Activated naive CD8-positive, alpha-beta T cell treated with anti-CD3 and anti-CD28 coated beads, Interleukin-2, amount 50 U/mL, for 16 hours (primary cell): ENCODE measurements around the gene CLDN11.

Experiments
- DNase-seq: peaks from one replicate; pipeline ENCODE4 v3.0.0-alpha.2; 2020; ENCODE audit warnings: low read depth, low spot score

Gene CLDN11

DNA sequence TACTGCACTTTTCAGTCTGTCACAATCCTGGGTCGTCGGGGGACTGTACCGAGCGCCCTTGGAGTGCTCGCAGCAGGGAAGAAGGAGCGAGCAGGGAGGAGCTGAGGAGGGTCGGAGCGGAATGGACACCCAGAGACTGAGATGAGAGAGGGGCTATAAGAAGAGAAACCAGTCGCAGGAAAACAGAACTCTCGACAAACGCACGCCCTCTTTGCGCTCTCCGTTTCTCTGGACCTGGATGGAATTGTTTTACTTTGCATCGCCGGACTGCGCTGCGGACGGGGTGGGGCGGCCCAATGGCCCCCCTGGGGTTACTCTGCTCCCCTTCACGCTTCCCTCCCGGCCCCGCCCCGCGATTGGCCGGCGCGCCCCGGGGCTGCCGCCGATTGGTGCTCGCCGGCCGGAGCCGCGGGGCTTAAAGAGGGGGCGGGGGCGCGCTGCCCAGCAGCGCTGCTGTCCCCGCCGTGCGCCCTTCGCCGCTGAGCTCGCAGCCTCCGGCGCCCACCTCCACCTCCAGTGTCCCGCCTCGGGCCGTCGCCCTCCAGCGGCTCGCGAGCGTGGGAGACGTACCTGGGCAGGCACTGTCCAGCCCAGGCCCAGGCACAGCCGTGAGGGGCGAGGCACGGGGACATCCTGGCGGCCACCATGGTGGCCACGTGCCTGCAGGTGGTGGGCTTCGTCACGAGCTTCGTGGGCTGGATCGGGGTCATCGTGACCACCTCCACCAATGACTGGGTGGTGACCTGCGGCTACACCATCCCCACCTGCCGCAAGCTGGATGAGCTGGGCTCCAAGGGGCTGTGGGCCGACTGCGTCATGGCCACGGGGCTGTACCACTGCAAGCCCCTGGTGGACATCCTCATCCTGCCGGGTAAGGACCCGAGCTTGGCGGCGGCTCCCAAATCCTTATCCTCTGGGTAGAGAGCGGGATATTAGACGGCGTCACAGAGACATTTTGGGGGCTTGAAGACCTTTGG, at the start of gene CLDN11:
CLDN11 (plus strand) TSS at position 447 of the 977 bp plus-strand sequence; CDS start at position 646, 199 bp downstream.
- DNase-seq, result no peak

DNA sequence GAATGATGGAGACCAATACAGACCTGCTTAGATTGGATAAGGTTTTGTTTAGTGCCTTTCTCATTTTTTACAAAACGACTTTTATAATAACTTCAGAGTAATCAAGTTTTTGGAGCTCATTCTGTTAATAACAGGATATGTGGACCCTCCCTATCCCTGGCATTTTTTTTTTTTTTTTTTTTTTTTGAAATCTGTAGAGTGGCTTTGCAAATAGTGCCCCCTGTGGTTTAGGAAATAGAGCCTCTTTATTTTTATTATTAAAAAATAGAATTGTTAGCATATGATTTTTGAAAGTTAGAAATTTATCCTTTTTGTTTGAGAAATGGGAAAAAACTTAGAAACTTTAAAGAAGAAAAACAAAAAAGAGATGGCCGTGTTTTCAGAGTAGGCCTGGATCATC, 49.7 kb upstream of the CLDN11 start:
- no peak for DNase-seq

DNA sequence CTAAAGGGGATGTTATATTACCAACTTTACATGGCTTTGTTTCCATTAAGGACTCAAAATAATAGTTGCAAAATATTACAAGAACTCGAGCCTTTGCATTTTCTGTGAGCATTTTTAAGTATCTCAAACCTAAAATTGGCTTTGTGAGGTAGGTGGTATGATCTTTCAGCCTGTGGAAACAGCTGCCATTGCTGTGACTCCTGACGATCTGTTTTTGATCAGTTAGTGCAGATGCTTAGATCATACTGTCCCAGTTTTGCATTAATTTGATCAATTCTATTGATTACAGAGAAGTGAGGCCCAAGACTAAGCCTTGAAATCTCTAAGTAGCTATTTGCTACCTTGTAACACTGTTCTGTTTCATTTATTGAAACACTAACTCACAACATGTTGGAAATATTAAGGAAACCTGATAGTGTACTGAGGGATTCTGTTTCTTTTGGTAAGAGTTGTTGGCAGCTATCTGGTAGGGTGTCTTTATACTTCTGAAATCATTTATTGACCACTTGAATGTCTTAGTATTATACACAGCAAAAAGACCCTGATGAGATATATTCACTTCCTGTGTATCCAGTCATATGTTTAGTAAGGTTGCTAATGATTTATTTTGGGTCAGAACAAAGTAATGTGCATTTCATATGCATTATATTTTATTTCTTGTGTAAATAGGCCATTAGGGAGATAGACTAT, 46.3 kb upstream of the CLDN11 start:
- no peak for DNase-seq

DNA sequence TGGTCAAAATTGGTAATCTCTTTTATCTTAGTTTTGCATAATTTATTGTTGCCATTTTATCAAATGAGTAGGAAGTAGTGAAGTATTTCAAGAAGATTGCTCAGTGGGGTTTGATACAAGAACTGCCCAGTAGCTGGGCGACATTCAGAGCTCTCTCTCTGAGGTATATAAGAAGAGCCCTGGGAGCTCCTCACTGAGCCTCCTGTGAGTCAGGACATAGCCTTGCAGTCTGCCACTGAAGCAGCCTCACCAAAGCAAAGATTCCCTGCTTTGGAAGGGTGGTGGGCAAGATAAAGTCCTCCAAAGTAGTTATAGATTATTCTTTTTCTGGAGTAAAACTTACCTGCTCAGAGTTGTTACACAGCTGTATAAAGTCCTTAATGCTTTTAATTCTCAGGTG, 35.1 kb upstream of the CLDN11 start:
- DNase-seq, result no peak

DNA sequence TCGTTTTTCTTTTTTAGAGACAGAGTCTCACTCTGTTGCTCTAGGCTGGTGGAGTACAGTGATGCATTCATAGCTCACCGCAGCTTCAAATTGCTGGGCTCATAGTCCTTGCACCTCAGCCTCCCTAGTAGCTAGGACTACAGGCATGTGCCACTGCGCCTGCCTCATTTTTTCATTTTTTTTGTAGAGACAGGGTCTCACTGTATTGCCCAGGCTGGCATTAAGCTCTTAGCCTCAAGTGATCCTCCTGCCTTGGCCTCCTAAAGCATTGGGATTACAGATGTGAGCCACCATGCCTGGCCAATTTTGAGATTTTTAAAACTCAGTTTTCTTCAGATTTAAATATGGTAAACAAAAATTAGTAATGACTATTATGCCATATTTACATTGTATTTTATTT, 32.2 kb upstream of the CLDN11 start:
- DNase-seq, result no peak

DNA sequence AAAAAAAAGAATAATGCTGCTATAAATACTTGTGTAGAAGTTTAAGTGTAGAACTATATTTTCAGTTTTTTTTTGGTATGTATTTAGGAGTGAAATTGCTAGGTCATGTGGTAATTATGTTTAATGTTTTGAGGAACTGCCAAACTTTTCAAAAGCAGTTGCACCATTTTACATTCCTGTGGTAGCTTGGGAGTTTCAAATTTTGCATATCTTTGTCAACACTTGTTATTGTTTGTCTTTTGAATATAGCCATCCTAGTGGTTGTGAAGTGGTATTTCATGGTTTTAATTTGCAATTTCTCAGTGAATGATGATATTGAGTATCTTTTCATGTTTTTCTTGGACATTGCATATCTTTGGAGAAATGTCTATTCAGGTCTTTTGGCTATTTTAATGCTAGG, 30.7 kb upstream of the CLDN11 start:
- DNase-seq, result no peak

DNA sequence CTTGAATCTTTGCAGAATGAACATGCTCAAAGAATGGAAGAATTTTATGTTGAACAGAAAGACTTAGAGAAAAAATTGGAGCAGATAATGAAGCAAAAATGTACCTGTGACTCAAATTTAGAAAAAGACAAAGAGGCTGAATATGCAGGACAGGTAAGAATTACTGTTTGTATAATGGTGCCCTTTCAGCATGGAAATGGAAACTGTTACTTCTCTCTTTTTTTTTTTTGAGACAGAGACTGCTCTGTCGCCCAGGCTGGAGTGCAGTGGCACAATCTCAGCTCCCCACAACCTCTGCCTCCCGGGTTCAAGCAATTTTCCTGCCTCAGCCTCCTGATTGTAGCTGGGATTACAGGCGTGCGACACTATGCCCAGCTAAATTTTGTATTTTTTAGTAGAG, 27.6 kb upstream of the CLDN11 start:
- DNase-seq, result no peak

DNA sequence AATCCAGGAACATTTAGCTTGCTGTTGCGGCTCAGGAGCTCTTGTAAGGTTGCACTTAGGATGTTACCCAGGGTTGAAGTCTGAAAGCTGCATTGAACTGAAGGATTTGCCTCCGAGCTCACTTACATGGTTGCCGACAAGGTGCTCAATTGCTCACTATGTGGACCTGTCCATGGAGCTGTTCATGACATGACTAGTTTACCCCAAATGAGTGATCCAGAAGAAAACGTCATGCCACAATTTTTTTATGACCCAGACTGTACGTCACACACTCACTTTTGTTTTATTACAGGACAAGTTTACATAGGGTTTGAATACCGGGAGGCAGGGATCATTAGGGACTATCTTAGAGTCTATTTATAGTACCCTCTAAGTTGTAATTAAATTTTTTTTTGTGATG, 21.0 kb upstream of the CLDN11 start:
- DNase-seq, result no peak

DNA sequence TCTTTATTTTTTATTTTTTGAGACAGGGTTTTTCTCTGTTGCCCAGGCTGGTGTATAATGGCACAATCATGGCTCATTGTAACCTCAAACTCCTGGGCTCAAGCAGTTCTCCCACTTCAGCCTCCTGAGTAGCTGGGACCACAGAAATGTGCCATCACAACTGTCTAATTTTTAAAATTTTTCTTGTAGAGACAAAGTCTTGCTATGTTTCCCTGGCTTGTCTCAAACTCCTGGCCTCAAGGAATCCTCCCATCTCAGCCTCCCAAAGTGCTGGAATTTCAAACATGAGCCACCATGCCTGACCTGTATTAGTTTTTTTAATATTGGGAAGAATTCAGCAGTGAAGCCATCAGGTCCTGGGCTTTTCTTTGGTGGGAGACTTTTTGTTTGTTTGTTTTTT, 13.6 kb upstream of the CLDN11 start:
- no peak for DNase-seq

DNA sequence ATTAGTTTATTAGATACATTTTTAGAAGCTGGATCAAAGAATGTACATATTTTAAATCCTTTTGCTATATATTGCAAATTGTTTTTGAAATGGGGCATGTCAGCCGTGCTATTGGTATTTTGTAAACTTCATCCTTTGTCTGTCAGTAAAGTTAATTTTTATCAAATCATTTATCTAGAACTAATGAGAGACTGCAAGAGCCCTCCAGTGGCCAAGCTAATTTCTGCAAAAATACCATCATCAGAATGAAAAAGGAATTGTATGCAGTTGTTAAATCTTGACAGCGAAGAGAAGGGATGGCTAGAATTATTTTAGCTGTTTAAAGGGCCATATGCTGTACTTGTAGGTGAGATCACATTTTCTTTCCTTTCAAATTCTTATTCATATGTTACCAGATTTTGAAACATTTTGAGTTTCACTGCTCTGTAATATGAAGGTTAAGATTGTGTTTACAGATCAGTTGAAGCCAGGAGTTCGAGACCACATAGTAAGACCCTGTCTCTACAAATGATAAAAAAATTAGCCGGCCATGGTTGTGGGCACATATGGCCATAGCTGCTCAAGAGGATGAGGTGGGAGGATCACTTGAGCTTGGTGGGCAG, 8.1 kb upstream of the CLDN11 start:
- DNase-seq, result no peak

DNA sequence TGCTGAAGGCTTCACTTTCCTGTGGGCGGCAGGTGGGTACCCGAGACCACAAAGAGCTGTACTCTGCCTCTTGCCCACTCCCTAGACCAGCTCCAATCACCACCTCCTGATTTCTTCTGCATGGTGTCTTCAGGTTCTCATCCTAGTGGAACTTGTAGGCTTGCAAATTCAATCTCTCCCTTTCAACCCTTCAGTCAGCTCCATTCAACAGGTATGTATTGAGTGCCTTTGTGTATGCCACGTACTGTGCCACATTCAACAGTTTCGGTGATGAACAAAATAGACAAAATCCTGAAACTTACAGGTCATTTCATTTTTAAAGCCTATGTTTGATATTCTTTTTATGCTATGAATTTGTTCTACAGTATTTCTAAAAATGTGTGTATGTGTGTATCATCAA, 5.4 kb upstream of the CLDN11 start:
- DNase-seq, result no peak

DNA sequence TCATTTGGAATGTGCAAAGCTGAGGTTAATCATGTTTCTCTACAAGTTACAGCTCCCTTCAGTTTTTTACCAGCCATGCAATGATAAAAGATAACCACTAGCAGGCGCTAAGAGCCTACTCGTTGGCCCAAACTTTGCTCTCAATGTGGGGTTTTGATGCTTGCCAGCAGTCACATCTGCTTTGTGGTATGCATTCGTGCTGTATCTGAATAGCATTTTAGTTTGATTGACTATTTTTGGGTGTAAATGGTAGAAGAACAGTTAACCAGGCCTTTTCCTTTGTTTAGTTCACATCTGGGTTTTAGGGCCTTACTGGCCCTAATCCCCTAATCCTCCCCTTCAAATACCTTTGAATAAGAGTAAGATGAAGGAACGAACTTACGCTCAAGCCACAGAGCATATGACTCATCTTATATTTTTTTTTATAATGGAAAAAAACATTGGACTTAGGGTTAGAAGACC, 4.4 kb upstream of the CLDN11 start:
- DNase-seq, result no peak

DNA sequence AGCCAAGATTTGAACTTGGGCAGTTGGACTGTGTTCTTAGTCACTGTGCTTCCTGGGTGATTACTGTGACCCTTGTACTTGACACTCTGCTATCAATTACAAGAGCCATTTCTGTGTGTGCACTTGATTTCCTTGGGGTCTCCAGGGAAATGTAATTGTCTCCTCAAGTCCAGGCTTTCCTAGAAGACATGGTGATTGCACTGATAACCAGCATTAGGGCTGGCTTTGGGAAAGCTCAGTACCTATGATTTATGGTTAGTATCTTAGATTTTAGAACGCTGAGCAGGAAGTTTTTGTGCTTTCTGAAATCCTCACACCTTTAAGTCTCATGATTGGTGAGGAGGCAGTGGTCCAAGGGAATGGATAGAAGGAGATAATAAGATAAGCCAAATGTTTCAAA, 1.6 kb upstream of the CLDN11 start:
- no peak for DNase-seq

DNA sequence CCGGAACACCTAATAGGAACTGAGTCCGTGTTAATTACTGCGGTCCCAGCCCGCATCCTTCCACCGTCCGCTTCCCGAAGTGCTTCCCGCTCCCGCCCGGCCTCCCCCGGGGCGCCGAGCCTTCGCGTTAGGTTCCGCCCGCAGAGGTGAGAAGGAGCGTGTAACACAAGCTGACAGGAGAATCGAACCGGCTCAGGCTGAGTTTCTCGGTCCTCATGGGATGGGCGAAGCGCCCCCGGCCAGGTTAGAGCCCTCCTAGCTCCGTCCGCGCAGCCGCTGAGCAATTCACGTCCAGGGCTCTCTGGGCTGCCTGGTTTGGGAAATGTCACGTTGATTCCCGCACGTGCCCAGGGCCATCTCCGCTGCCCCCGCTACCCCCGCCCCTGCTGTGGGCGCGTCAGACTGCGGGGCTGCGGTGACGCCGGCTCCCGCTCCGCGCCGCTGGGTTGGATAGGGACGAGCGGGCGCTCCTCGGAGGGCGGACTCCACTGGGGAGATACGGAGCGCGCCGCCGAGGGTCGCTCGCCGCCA, 954 bp downstream of the CLDN11 start:
- no peak for DNase-seq

DNA sequence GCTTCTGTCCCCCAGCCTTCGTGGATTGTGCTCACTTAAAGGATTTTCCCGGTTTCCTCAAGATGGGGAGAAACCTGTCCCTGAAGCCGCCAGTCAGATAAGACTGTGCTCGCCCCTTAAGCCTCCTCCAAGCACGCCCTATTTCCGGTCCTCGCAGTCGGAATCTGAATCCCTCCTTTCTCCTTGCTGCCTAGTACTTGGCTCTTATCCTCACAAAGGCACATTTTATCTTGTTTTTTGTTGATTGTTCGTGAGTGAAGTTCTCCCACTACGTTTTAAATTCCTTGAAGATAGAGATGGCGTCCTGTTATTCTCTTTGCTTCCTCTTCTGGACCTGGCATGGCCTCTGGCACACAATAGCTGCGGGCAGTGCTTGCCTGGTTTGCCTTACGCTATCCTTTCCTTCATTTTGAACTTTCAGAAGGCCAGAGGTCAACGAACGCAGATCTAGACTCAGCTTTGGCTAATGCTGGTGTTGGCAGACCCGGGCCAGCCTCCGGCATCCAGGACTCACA, 1.7 kb downstream of the CLDN11 start:
- DNase-seq, result no peak

DNA sequence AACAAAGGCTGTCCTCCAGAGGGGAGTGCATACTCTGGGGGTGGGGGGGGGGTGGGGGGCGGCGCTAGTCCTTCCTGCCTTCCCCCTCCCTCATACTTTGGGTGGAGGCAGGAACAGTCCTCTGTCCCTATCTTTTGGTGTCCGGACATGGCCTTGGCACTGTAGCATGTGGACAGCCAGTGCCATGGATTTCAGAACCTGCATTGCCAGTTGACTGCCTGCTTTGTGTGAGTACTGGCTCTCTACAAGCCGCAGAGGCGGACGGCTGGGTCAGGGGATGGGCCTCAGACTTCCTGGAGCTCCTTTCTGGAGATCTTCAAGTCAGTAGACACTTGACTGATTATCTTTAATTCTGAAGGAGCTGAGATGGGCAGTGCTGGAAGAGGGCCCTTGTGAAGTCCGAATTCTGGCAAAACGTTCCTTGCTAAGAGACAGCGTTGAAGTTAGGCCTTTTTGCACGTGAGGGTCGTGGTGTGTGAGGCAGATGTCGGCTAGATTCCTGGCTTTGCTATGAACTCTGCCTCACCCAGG, 2.5 kb downstream of the CLDN11 start:
- no peak for DNase-seq

DNA sequence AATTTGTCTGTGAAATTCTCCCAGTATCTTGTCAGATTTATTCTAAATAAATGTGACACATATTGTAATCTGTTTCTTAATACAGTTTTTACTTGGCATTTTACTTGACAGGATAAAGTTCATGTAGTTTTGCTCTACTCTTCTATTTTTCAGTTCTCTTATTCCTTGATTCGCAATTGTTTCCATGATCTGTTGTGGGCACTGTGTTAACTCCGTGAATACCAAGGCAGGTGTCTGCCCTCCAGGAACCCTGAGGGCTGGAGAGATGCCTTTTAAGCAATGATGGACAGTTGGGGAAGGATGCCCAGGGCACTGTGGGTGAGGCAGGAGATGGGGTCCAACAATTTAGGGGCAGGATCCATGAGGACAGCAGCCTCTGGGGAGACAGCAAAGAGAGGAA, 3.1 kb downstream of the CLDN11 start:
- DNase-seq, result no peak

DNA sequence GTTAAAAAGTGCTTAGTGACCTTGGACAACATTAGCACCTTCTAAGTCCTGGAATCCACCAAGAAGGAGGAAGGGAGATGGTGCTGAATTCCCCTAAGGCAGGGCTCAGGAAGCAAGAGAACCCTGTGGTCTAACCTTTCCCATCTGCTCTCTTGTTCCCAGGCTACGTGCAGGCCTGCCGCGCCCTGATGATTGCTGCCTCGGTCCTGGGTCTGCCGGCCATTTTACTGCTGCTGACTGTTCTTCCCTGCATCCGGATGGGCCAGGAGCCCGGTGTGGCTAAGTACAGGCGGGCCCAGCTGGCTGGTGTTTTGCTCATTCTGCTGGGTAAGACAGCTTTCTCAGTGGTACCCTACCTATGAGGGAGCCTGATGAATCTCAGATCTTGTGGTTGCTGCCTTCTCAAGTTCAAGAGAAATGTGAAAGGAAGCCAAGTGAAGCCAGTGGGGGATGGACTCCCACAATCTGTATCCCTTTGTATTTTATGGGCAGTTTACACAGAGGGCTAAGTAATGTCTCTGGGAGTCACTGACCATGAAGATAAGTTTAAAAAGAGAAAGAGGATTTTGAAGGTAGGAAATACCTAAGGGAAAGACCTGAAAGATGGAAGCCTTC, 4.4 kb downstream of the CLDN11 start:
- no peak for DNase-seq

DNA sequence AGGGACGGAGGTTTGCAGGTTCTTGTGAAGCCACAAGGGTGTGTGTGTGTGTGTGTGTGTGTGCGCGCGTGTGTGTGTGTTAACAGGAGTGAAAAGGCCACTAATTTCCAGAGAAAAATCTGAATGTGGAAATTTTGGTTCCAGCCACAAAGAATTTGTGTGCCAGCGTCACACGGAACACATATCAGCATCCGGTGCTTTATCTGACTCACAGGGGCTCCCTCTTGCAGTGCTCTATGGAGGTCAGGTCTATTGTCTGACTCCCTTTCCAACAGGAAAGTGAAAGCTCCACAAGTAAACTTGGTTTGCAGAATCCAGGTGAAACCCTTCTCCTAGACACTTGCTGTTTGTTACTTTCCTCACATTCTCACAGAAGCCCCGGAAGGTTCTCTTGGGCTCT, 6.2 kb downstream of the CLDN11 start:
- no peak for DNase-seq

DNA sequence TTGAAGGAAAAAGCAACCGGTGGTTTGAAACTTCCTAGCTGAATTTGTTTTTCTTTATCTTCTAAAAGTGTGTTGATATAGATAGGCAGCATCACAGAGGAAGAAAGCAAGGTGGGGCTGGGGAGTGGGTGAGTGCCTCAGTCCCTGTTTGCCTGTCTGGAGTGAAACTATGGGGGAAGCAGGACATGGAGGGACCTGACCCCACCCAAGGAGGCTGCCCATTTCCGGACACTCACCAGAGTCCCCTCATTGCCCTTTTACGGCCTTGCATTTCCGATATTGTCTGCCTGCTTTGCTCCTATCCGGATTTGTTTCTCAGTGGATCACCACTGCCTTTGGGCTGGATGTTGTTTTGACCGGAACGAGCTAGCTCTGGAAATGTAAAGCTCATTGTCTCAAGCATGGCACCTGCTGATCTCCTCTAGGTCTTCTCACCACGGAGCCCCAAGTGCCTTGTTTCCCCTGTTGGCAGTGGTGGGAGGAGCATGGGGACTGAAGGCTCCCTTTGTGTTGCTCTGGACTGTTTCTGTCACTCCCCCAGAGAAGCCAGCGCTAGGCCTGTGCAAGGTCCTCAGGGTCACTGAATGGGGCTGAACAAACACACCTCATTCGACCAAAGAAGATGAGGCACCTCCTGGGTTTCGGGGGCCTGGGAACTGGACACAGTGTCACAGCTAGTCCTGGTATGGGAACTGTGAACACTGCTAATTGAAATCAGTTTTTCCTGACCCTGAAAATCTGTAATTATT, 7.0 kb downstream of the CLDN11 start:
- no peak for DNase-seq
